Mesenchymal stem cell (in vitro differentiated cells and primary cell): ENCODE data around the gene LDLR.
"Not testable (repeated sequence)": the region's sequence is repeated elsewhere in the genome, so short reads cannot be mapped to it uniquely, and the experiment has no call there.

ENCODE experiments used
- DNase-seq: peaks from one replicate; pipeline ENCODE4 v3.0.0-alpha.2; 2013
- H2AFZ ChIP-seq: one replicate; pipeline ENCODE4 v1.6.1; 2013; ENCODE audit warnings: low read depth, mild to moderate bottlenecking, control low read depth, inconsistent platforms, low read length, moderate library complexity
- H2AK5ac ChIP-seq: 2 replicates; pipeline ENCODE4 v1.6.1; 2013; ENCODE audit warnings: low read length, moderate library complexity, mild to moderate bottlenecking, inconsistent platforms; ENCODE audit not compliant: severe bottlenecking
- H2BK120ac ChIP-seq: one replicate; pipeline ENCODE4 v1.6.1; 2013; ENCODE audit warnings: low read depth, mild to moderate bottlenecking, inconsistent platforms, low read length, moderate library complexity
- H2BK12ac ChIP-seq, 2 experiments: one replicate each; pipeline ENCODE4 v1.6.1; 2013; ENCODE audit warnings: inconsistent platforms in 2 of 2, low read length in 2 of 2, mild to moderate bottlenecking in 2 of 2, moderate library complexity in 2 of 2, control low read depth in 1 of 2
- H2BK15ac ChIP-seq: one replicate; pipeline ENCODE4 v1.6.1; 2013; ENCODE audit warnings: mild to moderate bottlenecking, low read depth, inconsistent platforms; ENCODE audit not compliant: poor library complexity, severe bottlenecking
- H2BK5ac ChIP-seq: 2 replicates; pipeline ENCODE4 v1.6.1; 2013; ENCODE audit warnings: low read depth, mild to moderate bottlenecking, low read length, control low read depth, inconsistent platforms; ENCODE audit not compliant: poor library complexity, severe bottlenecking
- H3K14ac ChIP-seq, 2 experiments: one replicate each; pipeline ENCODE4 v1.6.1; 2013; ENCODE audit warnings: inconsistent platforms in 2 of 2, low read length in 2 of 2, control low read depth in 1 of 2, mild to moderate bottlenecking in 1 of 2, moderate library complexity in 1 of 2
- H3K18ac ChIP-seq, 2 experiments: one replicate each; pipeline ENCODE4 v1.6.1; 2013; ENCODE audit warnings: inconsistent platforms in 2 of 2, low read length in 2 of 2, control low read depth in 1 of 2, low read depth in 1 of 2, mild to moderate bottlenecking in 1 of 2
- H3K23ac ChIP-seq, 2 experiments: one replicate each; pipeline ENCODE4 v1.6.1; 2013; ENCODE audit warnings: inconsistent platforms in 2 of 2, low read length in 2 of 2, mild to moderate bottlenecking in 2 of 2, moderate library complexity in 2 of 2, control low read depth in 1 of 2
- H3K27ac ChIP-seq: 2 replicates; pipeline ENCODE4 v1.5.1; 2013; ENCODE audit warnings: mild to moderate bottlenecking, moderate library complexity, low read length, control low read depth, inconsistent platforms; ENCODE audit not compliant: poor library complexity, severe bottlenecking
- H3K27me3 ChIP-seq, 2 experiments: 2 replicates each; pipeline versions ENCODE4 v1.6.1 to v1.7.0; 2013; ENCODE audit warnings: low read length in 2 of 2, mild to moderate bottlenecking in 2 of 2, moderate library complexity in 2 of 2, control low read depth in 1 of 2, inconsistent platforms in 1 of 2; ENCODE audit not compliant: control insufficient read depth in 1 of 2, insufficient read depth in 1 of 2
- H3K36me3 ChIP-seq, 2 experiments: 2 replicates each; pipeline versions ENCODE4 v1.6.1 to v1.7.0; 2013; ENCODE audit warnings: low read length in 2 of 2, control low read depth in 1 of 2, inconsistent platforms in 1 of 2, low read depth in 1 of 2, mild to moderate bottlenecking in 1 of 2; ENCODE audit not compliant: insufficient read depth in 2 of 2, control insufficient read depth in 1 of 2
- H3K4ac ChIP-seq, 2 experiments: one replicate each; pipeline ENCODE4 v1.6.1; 2013; ENCODE audit warnings: inconsistent platforms in 2 of 2, low read length in 2 of 2, mild to moderate bottlenecking in 2 of 2, moderate library complexity in 2 of 2, control low read depth in 1 of 2, low read depth in 1 of 2
- H3K4me1 ChIP-seq: 2 replicates; pipeline ENCODE4 v1.6.1; 2013; ENCODE audit warnings: low read depth, low read length, control low read depth; ENCODE audit not compliant: control insufficient read depth, insufficient read depth
- H3K4me2 ChIP-seq: 2 replicates; pipeline ENCODE4 v1.6.1; 2013; ENCODE audit warnings: low read length, mild to moderate bottlenecking, inconsistent platforms; ENCODE audit not compliant: poor library complexity, severe bottlenecking
- H3K4me3 ChIP-seq, 2 experiments: 2 replicates each; pipeline versions ENCODE4 v1.5.1 to v1.7.0; 2013; ENCODE audit warnings: low read length in 2 of 2, mild to moderate bottlenecking in 2 of 2, control low read depth in 1 of 2, low read depth in 1 of 2; ENCODE audit not compliant: insufficient read depth in 1 of 2
- H3K79me1 ChIP-seq: replicated peaks from 2 replicates; pipeline ENCODE4 v1.6.1; 2013; ENCODE audit warnings: mild to moderate bottlenecking, control low read depth, low read length, inconsistent platforms; ENCODE audit not compliant: poor library complexity, severe bottlenecking
- H3K9ac ChIP-seq: 2 replicates; pipeline ENCODE4 v1.7.0; 2013; ENCODE audit warnings: mild to moderate bottlenecking, low read length, moderate library complexity
- H3K9me3 ChIP-seq: 2 replicates; pipeline ENCODE4 v1.7.0; 2013; ENCODE audit warnings: mild to moderate bottlenecking, low read length; ENCODE audit not compliant: control insufficient read depth
- H4K8ac ChIP-seq: one replicate; pipeline ENCODE4 v1.6.1; 2013; ENCODE audit warnings: inconsistent platforms, mild to moderate bottlenecking, low read length, moderate library complexity
- H4K91ac ChIP-seq: one replicate; pipeline ENCODE4 v1.6.1; 2013; ENCODE audit warnings: mild to moderate bottlenecking, low read length, inconsistent platforms
- WGBS: methylation state at CpG from one replicate; pipeline ENCODE4 v1.1.7; 2013; ENCODE audit warnings: mixed read lengths; 5-methylcytosine and 5-hydroxymethylcytosine counted together

The LDLR gene

DNA sequence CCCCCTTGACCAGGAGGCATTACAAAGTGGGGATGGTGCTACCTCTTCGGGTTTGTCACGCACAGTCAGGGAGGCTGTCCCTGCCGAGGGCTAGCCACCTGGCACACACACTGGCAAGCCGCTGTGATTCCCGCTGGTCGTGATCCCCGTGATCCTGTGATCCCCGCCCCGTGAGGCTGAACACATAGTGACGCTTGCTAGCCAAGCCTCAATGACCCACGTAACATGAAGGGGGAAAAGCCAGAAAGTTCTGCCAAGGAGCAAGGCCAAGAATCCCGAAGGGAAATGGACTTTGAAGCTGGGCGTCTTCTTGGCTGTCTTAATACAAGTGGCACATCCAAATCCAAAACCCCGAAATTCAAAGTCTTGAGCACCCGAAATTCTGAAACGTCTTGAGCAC is 13.7 kb downstream of the LDLR start:
- Histone ChIP-seq H4K8ac (no peak overlapping the region), H3K18ac (no peak overlapping the region), H2BK120ac (no peak overlapping the region), H3K4me3 (no peak overlapping the region), H3K27ac (no peak overlapping the region), H3K14ac (no peak overlapping the region), H3K4me2 (no peak overlapping the region), H3K27me3 (no peaks in the 10 kb centered on the region), H3K79me1 (peaks cover 16% of the 10 kb centered on the region), H2BK12ac (peak overlapping the region in 1 of 2 experiments; percentile 7), H3K9ac (no peak overlapping the region), H2AFZ (no peak overlapping the region), H3K36me3 (peaks cover 65 to 92% of the 10 kb centered on the region in 2 experiments), H3K4me1 (peaks cover 4% of the 10 kb centered on the region), H2AK5ac (no peak overlapping the region), H3K23ac (no peak overlapping the region), H2BK5ac (no peak overlapping the region), H2BK15ac (no peak overlapping the region), H4K91ac (no peak overlapping the region), H3K9me3 (no peaks in the 10 kb centered on the region), H3K4ac (no peak overlapping the region)
- DNase-seq, result peak; percentile 23
- WGBS, result 97% methylated on average over 16 of the region's 16 CpGs

GRCh38 chr19:11103667-11104066 is 14.4 kb downstream of the LDLR start:
- not testable (repeated sequence) for H4K91ac ChIP-seq, DNase-seq, H2AFZ ChIP-seq, H3K14ac ChIP-seq, H2BK120ac ChIP-seq, H3K4me2 ChIP-seq, H3K27me3 ChIP-seq, H3K4me1 ChIP-seq, H4K8ac ChIP-seq, H3K9me3 ChIP-seq, H3K9ac ChIP-seq, H3K23ac ChIP-seq, H3K4ac ChIP-seq, H2BK12ac ChIP-seq, H3K18ac ChIP-seq, H2BK5ac ChIP-seq, H3K27ac ChIP-seq, H3K4me3 ChIP-seq, H2BK15ac ChIP-seq, H2AK5ac ChIP-seq
- peaks cover 16% of the 10 kb centered on the region for H3K79me1 ChIP-seq
- 95% methylated on average over 10 of the region's 10 CpGs for WGBS
- H3K36me3 ChIP-seq, result peaks cover 71 to 91% of the 10 kb centered on the region in 2 experiments

DNA sequence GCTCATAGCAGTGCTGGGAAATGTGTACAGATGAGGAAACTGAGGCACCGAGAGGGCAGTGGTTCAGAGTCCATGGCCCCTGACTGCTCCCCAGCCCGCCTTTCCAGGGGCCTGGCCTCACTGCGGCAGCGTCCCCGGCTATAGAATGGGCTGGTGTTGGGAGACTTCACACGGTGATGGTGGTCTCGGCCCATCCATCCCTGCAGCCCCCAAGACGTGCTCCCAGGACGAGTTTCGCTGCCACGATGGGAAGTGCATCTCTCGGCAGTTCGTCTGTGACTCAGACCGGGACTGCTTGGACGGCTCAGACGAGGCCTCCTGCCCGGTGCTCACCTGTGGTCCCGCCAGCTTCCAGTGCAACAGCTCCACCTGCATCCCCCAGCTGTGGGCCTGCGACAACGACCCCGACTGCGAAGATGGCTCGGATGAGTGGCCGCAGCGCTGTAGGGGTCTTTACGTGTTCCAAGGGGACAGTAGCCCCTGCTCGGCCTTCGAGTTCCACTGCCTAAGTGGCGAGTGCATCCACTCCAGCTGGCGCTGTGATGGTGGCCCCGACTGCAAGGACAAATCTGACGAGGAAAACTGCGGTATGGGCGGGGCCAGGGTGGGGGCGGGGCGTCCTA is 15.9 kb downstream of the LDLR start:
- Histone ChIP-seq H3K23ac (no peak overlapping the region), H3K4me3 (no peak overlapping the region), H3K79me1 (peaks cover 18% of the 10 kb centered on the region), H2BK15ac (no peak overlapping the region), H3K27me3 (no peaks in the 10 kb centered on the region), H3K27ac (no peak overlapping the region), H2BK12ac (no peak overlapping the region), H2AK5ac (no peak overlapping the region), H3K14ac (no peak overlapping the region), H3K4me1 (peaks cover 3% of the 10 kb centered on the region), H3K9me3 (no peaks in the 10 kb centered on the region), H4K8ac (no peak overlapping the region), H3K9ac (no peak overlapping the region), H4K91ac (no peak overlapping the region), H2BK120ac (no peak overlapping the region), H3K4ac (no peak overlapping the region), H3K36me3 (peaks cover 76 to 93% of the 10 kb centered on the region in 2 experiments), H3K4me2 (no peak overlapping the region), H2AFZ (no peak overlapping the region), H2BK5ac (no peak overlapping the region), H3K18ac (no peak overlapping the region)
- DNase-seq, result no peak
- WGBS, result 94% methylated on average over 36 of the region's 36 CpGs

- Histone ChIP-seq H4K91ac (no peak overlapping the region), H3K4me2 (no peak overlapping the region), H3K4ac (no peak overlapping the region), H2BK120ac (no peak overlapping the region), H4K8ac (peak overlapping the region; percentile 47), H2AK5ac (no peak overlapping the region), H3K23ac (no peak overlapping the region), H3K36me3 (peaks cover 80 to 93% of the 10 kb centered on the region in 2 experiments), H3K14ac (no peak overlapping the region), H3K27me3 (no peaks in the 10 kb centered on the region), H3K9me3 (no peaks in the 10 kb centered on the region), H3K18ac (no peak overlapping the region), H2AFZ (no peak overlapping the region), H3K9ac (no peak overlapping the region), H3K4me3 (no peak overlapping the region), H2BK12ac (no peak overlapping the region), H3K79me1 (peaks cover 22% of the 10 kb centered on the region), H3K4me1 (peaks cover 3% of the 10 kb centered on the region), H2BK5ac (no peak overlapping the region), H2BK15ac (no peak overlapping the region), H3K27ac (no peak overlapping the region)
- peak; percentile 82 for DNase-seq
- 57% methylated on average over 13 of the region's 13 CpGs for WGBS
Measured at GRCh38 chr19:11106477-11106876, 17.2 kb downstream of the LDLR start.
